HepG2 (cell line): Measurements from ENCODE around the gene MRPS7. TPM values are rescaled to one million over a fixed set of nuclear protein-coding genes. Genes with fewer than 3 reads are reported as not detected.
A peak's percentile ranks its signal among the peaks of the same experiment; 100 is the strongest.

ENCODE experiments used
- BORCS8-MEF2B ChIP-seq: sonication (generic); formaldehyde crosslinking; IDR thresholded peaks from 2 replicates; pipeline ENCODE4 v1.8.0; 2022; ENCODE audit warnings: mild to moderate bottlenecking, missing genetic modification reagents
- HMGXB4 ChIP-seq, 2 experiments: sonication (generic) in 1 of 2; formaldehyde crosslinking in 1 of 2; IDR thresholded peaks; 2 replicates each; pipeline versions ENCODE4 v1.4.0 to v1.6.1; 2018 to 2020; ENCODE audit warnings: missing genetic modification reagents in 2 of 2, borderline replicate concordance in 1 of 2, low read depth in 1 of 2, mild to moderate bottlenecking in 1 of 2, missing biosample characterization in 1 of 2
- MAZ ChIP-seq, 2 experiments: sonication (generic) in 1 of 2; formaldehyde crosslinking in 1 of 2; IDR thresholded peaks; 2 replicates each; pipeline versions ENCODE4 v1.5.0 to v1.6.1; 2012 to 2020; ENCODE audit warnings: low read depth in 2 of 2, mild to moderate bottlenecking in 2 of 2, borderline replicate concordance in 1 of 2, improper control_type of control experiment in 1 of 2, low read length in 1 of 2, missing genetic modification reagents in 1 of 2, moderate library complexity in 1 of 2
- NBN ChIP-seq: fragments of 450-650 bp; conservative IDR thresholded peaks from 2 replicates; pipeline ENCODE4 v1.6.1; 2017
- PRMT3 ChIP-seq: sonication (generic); formaldehyde crosslinking; IDR thresholded peaks from 2 replicates; pipeline ENCODE4 v1.8.1; 2022; ENCODE audit warnings: low read depth, mild to moderate bottlenecking, moderate library complexity, missing genetic modification reagents, borderline replicate concordance
- RFXANK ChIP-seq: IDR thresholded peaks from 2 replicates; pipeline ENCODE4 v1.6.1; 2016
- RXRA ChIP-seq: sonication (generic); formaldehyde crosslinking; IDR thresholded peaks from 2 replicates; pipeline ENCODE4 v1.5.1; 2020; ENCODE audit warnings: missing genetic modification reagents
- SALL2 ChIP-seq: sonication (generic); formaldehyde crosslinking; IDR thresholded peaks from 2 replicates; pipeline ENCODE4 v1.8.1; 2023; ENCODE audit warnings: mild to moderate bottlenecking, missing genetic modification reagents, inconsistent platforms
- ZFP36 ChIP-seq: fragments of 150-350 bp; IDR thresholded peaks from 2 replicates; pipeline ENCODE4 v1.6.1; 2018; ENCODE audit warnings: borderline replicate concordance, low read length, low read depth; ENCODE audit not compliant: partially characterized antibody
- ZFP90 ChIP-seq: sonication (generic); formaldehyde crosslinking; IDR thresholded peaks from 2 replicates; pipeline ENCODE4 v1.8.0; 2022; ENCODE audit warnings: missing genetic modification reagents, mild to moderate bottlenecking, inconsistent platforms, borderline replicate concordance
- ZNF251 ChIP-seq: sonication (generic); formaldehyde crosslinking; IDR thresholded peaks from 2 replicates; pipeline ENCODE4 v1.9.0; 2021; ENCODE audit warnings: mild to moderate bottlenecking, missing genetic modification reagents
- ZNF3 ChIP-seq: IDR thresholded peaks from 2 replicates; pipeline ENCODE4 v1.7.0; 2017; ENCODE audit warnings: inconsistent platforms
- ZNF549 ChIP-seq: sonication (generic); formaldehyde crosslinking; IDR thresholded peaks from 2 replicates; pipeline ENCODE4 v1.5.0; 2020; ENCODE audit warnings: missing genetic modification reagents
- ZNF598 ChIP-seq: sonication (generic); formaldehyde crosslinking; IDR thresholded peaks from 2 replicates; pipeline ENCODE4 v1.5.1; 2020; ENCODE audit warnings: mild to moderate bottlenecking, missing genetic modification reagents, borderline replicate concordance
- ZSCAN12 ChIP-seq: sonication (generic); formaldehyde crosslinking; IDR thresholded peaks from 2 replicates; pipeline ENCODE4 v1.9.0; 2021; ENCODE audit warnings: mild to moderate bottlenecking, missing genetic modification reagents
- polyA plus RNA-seq, 8 experiments: library from polyadenylated mRNA; depleted of rRNA in 3 of 8; stranded (reverse) in 7 of 8; unstranded in 1 of 8; fragments of >200 nt; fragmentation: Illumina TruSeq in 4 of 8; extraction: Trizol in 4 of 8; gene quantifications; 2 replicates each; pipeline versions ENCODE4 v1.2.1 to v1.2.3, GENCODE V29; 2011 to 2016; ENCODE audit warnings: low read depth in 4 of 8, missing spikeins in 1 of 8, mixed read lengths in 1 of 8; ENCODE audit not compliant: insufficient read depth in 1 of 8
- total RNA-seq, 5 experiments: library from RNA; depleted of rRNA; stranded (reverse); fragments of >200 nt; fragmentation: Illumina TruSeq; extraction: Trizol; gene quantifications; 2 replicates each; pipeline ENCODE4 v1.2.3, GENCODE V29; 2016; ENCODE audit warnings: low read depth in 1 of 5
- TF ChIP-seq, protein P1 (sequence below): sonication (generic); formaldehyde crosslinking; IDR thresholded peaks from 2 replicates; pipeline ENCODE4 v1.4.0; 2020; ENCODE audit warnings: missing genetic modification reagents
- TF ChIP-seq, protein P2 (sequence below): sonication (generic); formaldehyde crosslinking; IDR thresholded peaks from 2 replicates; pipeline ENCODE4 v1.5.1; 2020; ENCODE audit warnings: missing genetic modification reagents, mild to moderate bottlenecking, borderline replicate concordance
- TF ChIP-seq, protein P3 (sequence below): sonication (generic); formaldehyde crosslinking; IDR thresholded peaks from 2 replicates; pipeline ENCODE4 v1.8.1; 2022; ENCODE audit warnings: mild to moderate bottlenecking, missing genetic modification reagents
- TF ChIP-seq, protein P4 (sequence below): sonication (generic); formaldehyde crosslinking; IDR thresholded peaks from 2 replicates; pipeline ENCODE4 v1.8.0; 2022; ENCODE audit warnings: missing genetic modification reagents, low read depth, mild to moderate bottlenecking, borderline replicate concordance

MRPS7 gene
- total and polyA plus RNA-seq, 2 of the 13 experiments (the other 11 are each of a cell fraction or from before 2014, with no cell fraction given), result 97.0 to 162 TPM

GRCh38 chr17:75308732-75309629 lies 47.3 kb downstream of the MRPS7 start (continued):
- TF ChIP-seq RFXANK (CRISPR knock-in tag) (no peak), RXRA (CRISPR knock-in tag) (peak; percentile 96), SALL2 (CRISPR knock-in tag) (0 out of 2 replicates have a peak, but pooled peaks have one; percentile 9), PRMT3 (CRISPR knock-in tag) (no peak), ZSCAN12 (CRISPR knock-in tag) (no peak), ZNF549 (CRISPR knock-in tag) (no peak), HMGXB4 (CRISPR knock-in tag; IDR thresholded peaks at IDR 0.05; ENCODE audit: borderline replicate concordance in 1 of 2, low read depth in 1 of 2) (peak; percentile 67 to 87; a peak in 3 of 4 replicates), ZFP90 (CRISPR knock-in tag) (no peak; the same call in none of the 2 replicates), MAZ (IDR thresholded peaks at IDR 0.05; ENCODE audit: borderline replicate concordance, low read depth, low read length) (no peak), MAZ (CRISPR knock-in tag; IDR thresholded peaks at IDR 0.05; ENCODE audit: low read depth) (peak; percentile 72), ZFP36 (no peak), ZNF3 (no peak; the same call in none of the 2 replicates), ZNF251 (CRISPR knock-in tag) (0 out of 2 replicates have a peak, but pooled peaks have one; percentile 63), ZNF598 (CRISPR knock-in tag) (peak; percentile 88; the same call in 1 of the 2 replicates), BORCS8-MEF2B (CRISPR knock-in tag) (no peak; the same call in 1 of the 2 replicates), NBN (no peak)
- TF ChIP-seq, protein P1, sequence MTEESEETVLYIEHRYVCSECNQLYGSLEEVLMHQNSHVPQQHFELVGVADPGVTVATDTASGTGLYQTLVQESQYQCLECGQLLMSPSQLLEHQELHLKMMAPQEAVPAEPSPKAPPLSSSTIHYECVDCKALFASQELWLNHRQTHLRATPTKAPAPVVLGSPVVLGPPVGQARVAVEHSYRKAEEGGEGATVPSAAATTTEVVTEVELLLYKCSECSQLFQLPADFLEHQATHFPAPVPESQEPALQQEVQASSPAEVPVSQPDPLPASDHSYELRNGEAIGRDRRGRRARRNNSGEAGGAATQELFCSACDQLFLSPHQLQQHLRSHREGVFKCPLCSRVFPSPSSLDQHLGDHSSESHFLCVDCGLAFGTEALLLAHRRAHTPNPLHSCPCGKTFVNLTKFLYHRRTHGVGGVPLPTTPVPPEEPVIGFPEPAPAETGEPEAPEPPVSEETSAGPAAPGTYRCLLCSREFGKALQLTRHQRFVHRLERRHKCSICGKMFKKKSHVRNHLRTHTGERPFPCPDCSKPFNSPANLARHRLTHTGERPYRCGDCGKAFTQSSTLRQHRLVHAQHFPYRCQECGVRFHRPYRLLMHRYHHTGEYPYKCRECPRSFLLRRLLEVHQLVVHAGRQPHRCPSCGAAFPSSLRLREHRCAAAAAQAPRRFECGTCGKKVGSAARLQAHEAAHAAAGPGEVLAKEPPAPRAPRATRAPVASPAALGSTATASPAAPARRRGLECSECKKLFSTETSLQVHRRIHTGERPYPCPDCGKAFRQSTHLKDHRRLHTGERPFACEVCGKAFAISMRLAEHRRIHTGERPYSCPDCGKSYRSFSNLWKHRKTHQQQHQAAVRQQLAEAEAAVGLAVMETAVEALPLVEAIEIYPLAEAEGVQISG, result peak; percentile 87
- TF ChIP-seq, protein P2, sequence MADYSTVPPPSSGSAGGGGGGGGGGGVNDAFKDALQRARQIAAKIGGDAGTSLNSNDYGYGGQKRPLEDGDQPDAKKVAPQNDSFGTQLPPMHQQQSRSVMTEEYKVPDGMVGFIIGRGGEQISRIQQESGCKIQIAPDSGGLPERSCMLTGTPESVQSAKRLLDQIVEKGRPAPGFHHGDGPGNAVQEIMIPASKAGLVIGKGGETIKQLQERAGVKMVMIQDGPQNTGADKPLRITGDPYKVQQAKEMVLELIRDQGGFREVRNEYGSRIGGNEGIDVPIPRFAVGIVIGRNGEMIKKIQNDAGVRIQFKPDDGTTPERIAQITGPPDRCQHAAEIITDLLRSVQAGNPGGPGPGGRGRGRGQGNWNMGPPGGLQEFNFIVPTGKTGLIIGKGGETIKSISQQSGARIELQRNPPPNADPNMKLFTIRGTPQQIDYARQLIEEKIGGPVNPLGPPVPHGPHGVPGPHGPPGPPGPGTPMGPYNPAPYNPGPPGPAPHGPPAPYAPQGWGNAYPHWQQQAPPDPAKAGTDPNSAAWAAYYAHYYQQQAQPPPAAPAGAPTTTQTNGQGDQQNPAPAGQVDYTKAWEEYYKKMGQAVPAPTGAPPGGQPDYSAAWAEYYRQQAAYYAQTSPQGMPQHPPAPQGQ, result peak; percentile 81; the same call in 1 of the 2 replicates
- TF ChIP-seq, protein P3, sequence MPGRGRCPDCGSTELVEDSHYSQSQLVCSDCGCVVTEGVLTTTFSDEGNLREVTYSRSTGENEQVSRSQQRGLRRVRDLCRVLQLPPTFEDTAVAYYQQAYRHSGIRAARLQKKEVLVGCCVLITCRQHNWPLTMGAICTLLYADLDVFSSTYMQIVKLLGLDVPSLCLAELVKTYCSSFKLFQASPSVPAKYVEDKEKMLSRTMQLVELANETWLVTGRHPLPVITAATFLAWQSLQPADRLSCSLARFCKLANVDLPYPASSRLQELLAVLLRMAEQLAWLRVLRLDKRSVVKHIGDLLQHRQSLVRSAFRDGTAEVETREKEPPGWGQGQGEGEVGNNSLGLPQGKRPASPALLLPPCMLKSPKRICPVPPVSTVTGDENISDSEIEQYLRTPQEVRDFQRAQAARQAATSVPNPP (CRISPR knock-in tag), result no peak
- TF ChIP-seq, protein P4, sequence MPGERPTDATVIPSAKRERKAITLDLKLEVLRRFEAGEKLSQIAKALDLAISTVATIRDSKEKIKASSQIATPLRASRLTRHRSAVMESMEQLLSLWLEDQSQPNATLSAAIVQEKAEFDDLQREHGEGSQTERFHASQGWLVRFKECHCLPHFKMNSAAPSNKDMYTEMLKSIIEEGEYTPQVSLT, result no peak
